Activated naive CD8-positive, alpha-beta T cell treated with anti-CD3 and anti-CD28 coated beads for 36 hours (primary cell): ENCODE measurements around the gene UBD. TPM values are rescaled to one million over a fixed set of nuclear protein-coding genes. Genes with fewer than 3 reads are reported as not detected.

Source experiments
- DNase-seq: peaks from one replicate; pipeline ENCODE4 v3.0.0; 2021
- H3K27ac Mint-ChIP-seq: one replicate; pipeline ENCODE4 v1.8.0; 2022; ENCODE audit warnings: mild to moderate bottlenecking, moderate library complexity, mixed read lengths
- H3K27me3 Mint-ChIP-seq: one replicate; pipeline ENCODE4 v1.8.0; 2022; ENCODE audit warnings: mild to moderate bottlenecking, mixed read lengths
- H3K36me3 Mint-ChIP-seq: one replicate; pipeline ENCODE4 v1.8.0; 2021; ENCODE audit warnings: mild to moderate bottlenecking, mixed read lengths
- H3K4me1 Mint-ChIP-seq: one replicate; pipeline ENCODE4 v1.8.0; 2021; ENCODE audit warnings: mixed read lengths
- H3K4me3 Mint-ChIP-seq: one replicate; pipeline ENCODE4 v1.8.0; 2022; ENCODE audit warnings: mild to moderate bottlenecking, moderate library complexity, mixed read lengths
- H3K9me3 Mint-ChIP-seq: one replicate; pipeline ENCODE4 v1.8.0; 2022; ENCODE audit warnings: mixed read lengths
- total RNA-seq, 2 experiments: library from RNA; stranded (reverse); gene quantifications; one replicate each; pipeline ENCODE4 v1.2.3, GENCODE V29; 2021

UBD gene
- total RNA-seq, 2 experiments from 2014 or later = 2.3 to 2.6 TPM

GRCh38 chr6:29519291-29520010 is 40.1 kb downstream of the UBD start:
- H3K27ac Mint-ChIP-seq = no peak overlapping the region
- H3K9me3 Mint-ChIP-seq = peaks cover 3% of the 10 kb centered on the region
- H3K36me3 Mint-ChIP-seq = no peaks in the 10 kb centered on the region
- no peak overlapping the region for H3K4me3 Mint-ChIP-seq
- peaks cover 15% of the 10 kb centered on the region for H3K27me3 Mint-ChIP-seq
- H3K4me1 Mint-ChIP-seq = peaks cover 15% of the 10 kb centered on the region
- DNase-seq = no peak

- H3K4me1 Mint-ChIP-seq = peaks cover 15% of the 10 kb centered on the region
- no peak for DNase-seq
- H3K27me3 Mint-ChIP-seq = peaks cover 12% of the 10 kb centered on the region
- H3K36me3 Mint-ChIP-seq = no peaks in the 10 kb centered on the region
- no peak overlapping the region for H3K27ac Mint-ChIP-seq
- no peak overlapping the region for H3K4me3 Mint-ChIP-seq
- H3K9me3 Mint-ChIP-seq = peaks cover 2% of the 10 kb centered on the region
Measured at GRCh38 chr6:29517728-29518440, 41.6 kb downstream of the UBD start.

GRCh38 chr6:29517245-29517644 is 42.3 kb downstream of the UBD start:
- DNase-seq = no peak
- Mint-ChIP-seq H3K36me3 (no peaks in the 10 kb centered on the region), H3K4me3 (no peak overlapping the region), H3K9me3 (no peaks in the 10 kb centered on the region), H3K4me1 (peaks cover 12% of the 10 kb centered on the region), H3K27me3 (peaks cover 9% of the 10 kb centered on the region), H3K27ac (no peak overlapping the region)

GRCh38 chr6:29516108-29516507 is 43.4 kb downstream of the UBD start:
- H3K36me3 Mint-ChIP-seq = no peaks in the 10 kb centered on the region
- peaks cover 12% of the 10 kb centered on the region for H3K4me1 Mint-ChIP-seq
- H3K9me3 Mint-ChIP-seq = no peaks in the 10 kb centered on the region
- H3K27ac Mint-ChIP-seq = no peak overlapping the region
- DNase-seq = peak; percentile 40
- H3K27me3 Mint-ChIP-seq = peaks cover 9% of the 10 kb centered on the region
- H3K4me3 Mint-ChIP-seq = no peak overlapping the region

GRCh38 chr6:29510746-29511300 is 48.7 kb downstream of the UBD start:
- Mint-ChIP-seq H3K27ac (no peak overlapping the region), H3K27me3 (peaks cover 9% of the 10 kb centered on the region), H3K4me3 (no peak overlapping the region), H3K9me3 (no peaks in the 10 kb centered on the region), H3K36me3 (no peaks in the 10 kb centered on the region), H3K4me1 (peaks cover 4% of the 10 kb centered on the region)
- no peak for DNase-seq

- Mint-ChIP-seq H3K4me3 (no peak overlapping the region), H3K36me3 (no peaks in the 10 kb centered on the region), H3K9me3 (no peaks in the 10 kb centered on the region), H3K4me1 (peaks cover 2% of the 10 kb centered on the region), H3K27me3 (peaks cover 9% of the 10 kb centered on the region), H3K27ac (no peak overlapping the region)
- DNase-seq = no peak
Measured at GRCh38 chr6:29510202-29510601, 49.3 kb downstream of the UBD start.

GRCh38 chr6:29509711-29510110 is 49.8 kb downstream of the UBD start:
- Mint-ChIP-seq H3K27ac (no peak overlapping the region), H3K9me3 (no peaks in the 10 kb centered on the region), H3K27me3 (peaks cover 5% of the 10 kb centered on the region), H3K4me1 (no peaks in the 10 kb centered on the region), H3K36me3 (no peaks in the 10 kb centered on the region), H3K4me3 (no peak overlapping the region)
- DNase-seq = no peak

- peaks cover 5% of the 10 kb centered on the region for H3K27me3 Mint-ChIP-seq
- H3K4me3 Mint-ChIP-seq = no peak overlapping the region
- H3K36me3 Mint-ChIP-seq = no peaks in the 10 kb centered on the region
- no peaks in the 10 kb centered on the region for H3K9me3 Mint-ChIP-seq
- DNase-seq = peak; percentile 11
- no peak overlapping the region for H3K27ac Mint-ChIP-seq
- H3K4me1 Mint-ChIP-seq = no peaks in the 10 kb centered on the region
Measured at GRCh38 chr6:29509239-29509638, 50.3 kb downstream of the UBD start.

- H3K9me3 Mint-ChIP-seq = no peaks in the 10 kb centered on the region
- no peak overlapping the region for H3K27ac Mint-ChIP-seq
- peaks cover 7% of the 10 kb centered on the region for H3K27me3 Mint-ChIP-seq
- H3K4me1 Mint-ChIP-seq = no peaks in the 10 kb centered on the region
- H3K4me3 Mint-ChIP-seq = no peak overlapping the region
- no peaks in the 10 kb centered on the region for H3K36me3 Mint-ChIP-seq
- no peak for DNase-seq
Measured at GRCh38 chr6:29507319-29507718, 52.2 kb downstream of the UBD start.

- Mint-ChIP-seq H3K36me3 (no peaks in the 10 kb centered on the region), H3K4me3 (no peak overlapping the region), H3K9me3 (no peaks in the 10 kb centered on the region), H3K27me3 (peaks cover 12% of the 10 kb centered on the region), H3K27ac (no peak overlapping the region), H3K4me1 (no peaks in the 10 kb centered on the region)
- no peak for DNase-seq
Measured at GRCh38 chr6:29506446-29507067, 53.0 kb downstream of the UBD start.

- Mint-ChIP-seq H3K4me1 (no peaks in the 10 kb centered on the region), H3K27ac (no peak overlapping the region), H3K4me3 (no peak overlapping the region), H3K27me3 (peaks cover 12% of the 10 kb centered on the region), H3K36me3 (no peaks in the 10 kb centered on the region), H3K9me3 (no peaks in the 10 kb centered on the region)
- no peak for DNase-seq
Measured at GRCh38 chr6:29505808-29506207, 53.7 kb downstream of the UBD start.

Other genes with a start within 250 kb of the UBD start
- gene OR5V1, start 190.9 kb downstream of the UBD start, total RNA-seq = not detected
- gene OR12D3, start 184.4 kb downstream of the UBD start, total RNA-seq = not detected
- gene OR12D2, start 164.1 kb downstream of the UBD start, total RNA-seq = not detected
- gene OR12D1, start 144.8 kb downstream of the UBD start, total RNA-seq = not detected
- not detected for gene OR10C1, start 120.4 kb downstream of the UBD start, total RNA-seq
- not detected for gene OR11A1, start 102.7 kb downstream of the UBD start, total RNA-seq
- not detected for gene OR2H1, start 102.6 kb downstream of the UBD start, total RNA-seq
- not detected for gene MAS1L, start 71.8 kb downstream of the UBD start, total RNA-seq
- not detected for gene OR2H2, start 25.4 kb upstream of the UBD start, total RNA-seq
- 1 to 10 TPM; 7.2 to 7.6 TPM for gene GABBR1, start 73.5 kb upstream of the UBD start, total RNA-seq
- gene MOG, start 97.4 kb upstream of the UBD start, total RNA-seq = not detected
- gene ZFP57, start 121.4 kb upstream of the UBD start, total RNA-seq = 10 to 100 TPM; 10.6 to 11.5 TPM
- 100 to 1,000 TPM; 178 to 181 TPM for gene HLA-F, start 163.7 kb upstream of the UBD start, total RNA-seq